Adrenal gland (tissue), 5 donors: ENCODE measurements around the gene HOXA9.

Experiments used
- POLR2A ChIP-seq, 2 donors: fragments of 450-650 bp; IDR thresholded peaks; one replicate each; pipeline ENCODE4 v1.6.1; 2017; ENCODE audit warnings: antibody characterized with exemption in 2 of 2, mild to moderate bottlenecking in 2 of 2, moderate library complexity in 1 of 2
- TF ChIP-seq, protein P1 (sequence below), 6 experiments: fragments of 450-650 bp in 4 of 6; fragments of 200-600 bp in 2 of 6; sonication (generic) in 1 of 6; IDR thresholded peaks; 1 replicate in 5 of 6; 2 replicates in 1 of 6; pipeline versions ENCODE4 v1.5.1 to v1.8.0; 2016 to 2021; ENCODE audit warnings: antibody characterized with exemption in 6 of 6, mild to moderate bottlenecking in 2 of 6, moderate library complexity in 1 of 6
- donor health status: DM: no; HTN: no; CAD: no.

DNA sequence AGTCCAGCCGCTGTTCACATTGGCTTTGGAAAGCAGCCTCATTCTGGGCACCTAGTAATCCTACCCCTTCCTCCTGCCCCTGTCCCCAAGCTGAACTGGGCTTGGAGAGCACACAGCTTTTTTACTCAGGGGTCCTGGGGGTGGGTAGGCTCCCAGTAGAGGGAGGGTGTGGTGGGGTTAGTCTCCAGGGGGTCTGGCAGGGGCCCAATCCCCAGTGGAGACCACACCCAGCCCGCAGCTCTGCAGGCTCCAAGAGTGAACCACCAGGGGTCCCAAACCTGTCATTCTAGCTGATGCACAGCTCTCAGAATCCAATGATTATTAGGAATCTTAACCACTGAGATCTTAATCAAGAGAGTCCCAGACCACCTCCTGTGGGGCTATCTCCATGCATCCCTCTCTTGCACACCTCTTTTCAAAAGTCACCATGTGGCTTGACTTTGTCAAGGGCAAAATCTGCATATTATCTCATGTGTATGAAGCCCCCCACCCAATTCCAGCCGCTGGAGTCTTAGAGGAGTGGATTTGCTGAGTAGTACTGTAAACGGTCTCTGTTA, 17.0 kb upstream of the HOXA9 start:
- TF ChIP-seq, protein P1, sequence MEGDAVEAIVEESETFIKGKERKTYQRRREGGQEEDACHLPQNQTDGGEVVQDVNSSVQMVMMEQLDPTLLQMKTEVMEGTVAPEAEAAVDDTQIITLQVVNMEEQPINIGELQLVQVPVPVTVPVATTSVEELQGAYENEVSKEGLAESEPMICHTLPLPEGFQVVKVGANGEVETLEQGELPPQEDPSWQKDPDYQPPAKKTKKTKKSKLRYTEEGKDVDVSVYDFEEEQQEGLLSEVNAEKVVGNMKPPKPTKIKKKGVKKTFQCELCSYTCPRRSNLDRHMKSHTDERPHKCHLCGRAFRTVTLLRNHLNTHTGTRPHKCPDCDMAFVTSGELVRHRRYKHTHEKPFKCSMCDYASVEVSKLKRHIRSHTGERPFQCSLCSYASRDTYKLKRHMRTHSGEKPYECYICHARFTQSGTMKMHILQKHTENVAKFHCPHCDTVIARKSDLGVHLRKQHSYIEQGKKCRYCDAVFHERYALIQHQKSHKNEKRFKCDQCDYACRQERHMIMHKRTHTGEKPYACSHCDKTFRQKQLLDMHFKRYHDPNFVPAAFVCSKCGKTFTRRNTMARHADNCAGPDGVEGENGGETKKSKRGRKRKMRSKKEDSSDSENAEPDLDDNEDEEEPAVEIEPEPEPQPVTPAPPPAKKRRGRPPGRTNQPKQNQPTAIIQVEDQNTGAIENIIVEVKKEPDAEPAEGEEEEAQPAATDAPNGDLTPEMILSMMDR (IDR thresholded peaks at IDR 0.05), result no peak
- TF ChIP-seq POLR2A (IDR thresholded peaks at IDR 0.05), result no peak
